TTC549 (cell line): ENCODE measurements around the gene RFTN1.

Experiments used
- FAIRE-seq: peaks from 2 replicates; lab custom pipeline; 2012; peaks lifted over from hg19 to GRCh38; lab: Jason Lieb, UNC

The RFTN1 gene

DNA sequence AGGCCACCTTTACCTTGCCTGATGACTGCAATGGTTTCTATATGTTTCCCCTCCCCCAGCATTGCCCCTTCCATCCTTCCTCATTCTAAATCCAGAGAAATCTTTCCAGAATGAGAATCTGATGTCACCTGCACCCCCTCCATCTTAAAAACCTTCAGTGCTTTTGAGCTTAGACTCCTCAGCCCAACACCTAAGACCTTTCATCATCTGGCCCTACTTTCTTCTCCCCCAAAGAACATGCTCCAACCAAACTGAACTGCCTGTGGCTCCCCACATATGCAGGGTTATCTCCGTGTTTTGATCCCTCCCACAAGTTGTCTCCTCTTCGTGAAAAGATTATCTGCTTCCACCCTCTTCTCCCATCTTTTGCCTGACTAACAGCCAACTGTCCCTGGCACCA lies 27.3 kb downstream of the RFTN1 start:
- FAIRE-seq: no peak

DNA sequence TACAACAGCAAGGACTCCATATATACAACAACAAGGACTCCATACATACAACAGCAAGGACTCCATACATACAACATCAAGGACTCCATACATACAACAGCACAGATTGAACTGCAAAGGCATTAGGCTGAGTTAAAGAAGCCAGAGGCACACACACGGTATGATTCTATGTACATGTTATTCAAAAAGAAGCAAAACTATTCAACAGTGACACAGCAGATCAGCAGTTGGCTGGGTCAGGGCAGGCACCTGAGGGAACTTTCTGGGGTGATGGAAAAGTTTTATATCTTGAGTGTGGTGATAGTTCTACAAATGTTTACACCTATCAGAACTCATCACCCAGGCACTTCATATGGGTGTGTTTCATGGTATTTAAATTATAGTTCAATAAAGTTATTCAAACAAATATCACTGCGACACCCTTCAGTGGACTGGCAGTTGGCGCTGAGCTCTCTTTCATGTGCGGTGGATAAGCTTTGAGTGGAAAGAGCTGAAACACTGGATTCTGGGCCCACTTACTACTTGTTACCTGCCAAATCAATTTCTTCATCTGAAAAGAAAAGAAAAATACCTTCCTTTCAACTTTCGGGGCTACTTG lies 28.0 kb downstream of the RFTN1 start:
- no peak for FAIRE-seq

DNA sequence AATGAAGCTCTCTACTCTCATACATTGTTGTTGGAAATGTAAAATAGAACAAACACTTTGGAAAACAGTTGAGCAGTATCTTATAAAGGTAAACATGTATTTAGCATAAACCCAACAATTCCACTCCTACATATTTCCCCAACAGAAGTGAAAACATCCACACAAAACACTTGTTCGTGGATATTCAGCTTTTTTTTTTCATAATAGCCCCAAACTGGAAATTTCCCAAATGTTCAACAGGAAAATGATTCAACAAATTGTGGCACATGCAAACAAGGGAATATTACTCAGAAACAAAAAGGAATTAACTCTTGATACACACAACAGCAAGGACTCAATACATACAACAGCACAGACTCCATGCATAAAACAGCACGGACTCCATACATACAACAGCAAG lies 28.5 kb downstream of the RFTN1 start:
- no peak for FAIRE-seq

DNA sequence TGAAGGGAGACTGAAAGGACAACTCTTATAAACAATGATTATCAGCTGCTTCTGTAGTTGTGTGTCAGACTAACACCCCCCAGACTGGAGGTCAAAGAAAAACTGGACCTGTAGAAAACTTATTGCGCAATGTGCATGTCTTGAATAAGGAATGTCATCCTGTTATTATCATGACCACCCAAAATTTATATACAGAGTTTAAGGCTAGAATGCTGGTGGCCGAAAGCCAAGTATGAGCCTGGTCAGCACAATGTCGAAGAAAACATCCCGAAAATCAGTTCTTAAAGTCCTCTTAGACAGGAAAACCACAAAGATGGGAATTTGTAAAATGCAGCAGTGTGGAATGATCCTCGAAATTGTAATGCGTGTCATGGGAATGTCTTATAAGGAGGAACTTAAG lies 29.3 kb downstream of the RFTN1 start:
- no peak for FAIRE-seq

DNA sequence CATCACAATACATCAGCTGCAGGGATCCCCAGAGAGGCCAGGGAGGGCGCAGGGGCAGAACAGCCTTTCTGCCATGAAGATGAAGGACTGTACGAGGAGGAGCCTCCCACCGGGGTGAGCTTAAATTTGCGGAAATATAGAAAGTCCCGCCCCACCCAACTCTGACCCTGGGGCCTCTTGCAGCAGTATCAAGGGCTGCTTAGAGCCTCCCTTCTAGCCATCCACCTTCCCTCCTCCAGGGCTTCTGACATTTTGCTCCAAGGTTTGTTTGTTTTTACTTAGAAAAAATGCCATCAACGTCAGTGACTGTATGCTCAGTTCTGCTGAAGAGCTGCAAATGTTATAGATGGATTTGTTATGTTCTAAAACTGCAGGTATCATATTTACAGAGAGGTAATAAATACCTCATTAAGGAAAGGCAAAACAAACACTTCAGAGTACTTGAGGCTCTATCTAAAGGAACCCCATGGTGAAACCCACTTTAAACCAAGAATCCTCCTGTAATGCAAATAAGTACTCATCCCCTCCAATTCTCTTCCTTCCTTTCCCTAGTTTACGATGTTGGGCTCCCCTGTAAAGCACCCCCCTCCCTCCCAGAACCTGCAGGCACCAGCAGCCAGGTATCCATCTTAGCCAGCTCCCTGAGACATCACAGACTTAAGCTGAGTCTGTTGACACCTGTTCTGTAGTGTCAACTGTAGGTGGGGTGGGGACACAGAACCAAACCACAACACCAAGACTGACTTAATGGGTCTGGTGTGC lies 30.5 kb downstream of the RFTN1 start:
- no peak for FAIRE-seq

DNA sequence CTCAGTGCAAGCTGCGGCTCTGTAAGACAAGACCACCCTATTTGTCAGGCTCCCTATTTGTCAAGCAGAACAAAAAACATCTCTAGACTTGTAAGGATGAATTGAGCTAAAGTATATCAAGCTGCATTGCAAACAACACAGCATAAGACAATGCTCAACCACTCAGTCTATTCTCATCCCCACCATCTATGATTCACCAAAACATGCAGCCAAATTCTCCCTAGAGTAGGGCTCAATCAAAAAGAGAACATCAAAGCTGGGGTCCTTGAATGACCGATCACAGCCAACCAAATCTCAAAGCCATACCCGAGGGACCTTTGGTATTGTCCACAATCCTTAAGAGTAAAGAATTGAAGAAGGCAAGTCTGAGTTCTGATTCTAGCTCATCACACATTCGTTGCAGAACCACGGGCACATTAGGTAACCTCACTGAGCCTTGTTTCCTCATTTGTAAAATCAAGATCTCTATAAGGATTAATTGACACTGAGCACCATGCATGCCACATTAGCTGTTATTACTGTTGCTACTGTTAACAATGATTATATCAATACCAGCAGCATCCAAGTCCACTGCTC lies 31.2 kb downstream of the RFTN1 start:
- FAIRE-seq: no peak

DNA sequence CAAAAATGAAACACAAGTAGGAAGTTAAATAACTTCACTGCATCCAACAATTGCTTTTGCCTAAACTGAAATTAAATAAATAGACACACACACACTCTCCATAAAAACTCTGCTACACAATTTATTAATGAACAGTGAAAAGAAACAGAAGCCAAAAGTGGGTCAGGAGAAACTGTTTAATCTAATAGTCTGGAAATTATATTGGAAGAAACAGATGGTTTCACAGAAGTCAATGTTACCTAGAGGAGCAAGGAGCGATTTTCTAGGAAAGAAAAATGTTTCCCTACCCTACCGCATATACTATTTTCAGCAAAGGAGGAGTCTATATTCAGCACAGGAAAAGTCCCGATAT lies 32.0 kb downstream of the RFTN1 start:
- FAIRE-seq: no peak

DNA sequence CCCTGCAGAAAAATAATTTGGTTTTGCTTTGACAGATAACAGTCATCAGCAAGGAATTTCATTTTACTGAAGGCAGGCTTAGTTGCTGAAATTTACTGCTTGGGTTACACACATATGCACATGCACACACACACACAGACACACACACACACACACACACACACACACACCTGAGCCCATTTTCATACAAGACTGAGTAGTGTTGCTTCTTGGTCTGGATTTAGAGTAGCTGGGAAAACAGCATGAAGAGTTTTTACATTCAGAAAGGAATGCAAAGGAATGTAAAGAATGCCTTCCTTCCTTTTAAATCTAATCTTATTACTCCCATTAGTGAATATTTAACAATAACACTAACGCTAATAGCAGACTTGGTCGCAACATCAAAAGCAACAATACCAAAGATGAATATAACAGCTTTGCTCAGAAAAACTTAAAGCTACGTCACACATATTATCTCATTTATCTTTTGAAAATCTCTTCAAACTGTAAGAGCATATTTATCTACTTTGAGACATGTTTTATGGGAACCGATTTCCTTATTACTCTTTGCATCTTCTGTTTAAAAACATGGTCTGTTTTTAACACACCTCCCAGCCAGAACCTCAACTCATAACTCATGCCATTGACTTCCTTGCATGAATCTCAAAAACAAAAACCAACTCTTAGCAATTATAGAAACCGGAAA lies 32.5 kb downstream of the RFTN1 start:
- FAIRE-seq: no peak

DNA sequence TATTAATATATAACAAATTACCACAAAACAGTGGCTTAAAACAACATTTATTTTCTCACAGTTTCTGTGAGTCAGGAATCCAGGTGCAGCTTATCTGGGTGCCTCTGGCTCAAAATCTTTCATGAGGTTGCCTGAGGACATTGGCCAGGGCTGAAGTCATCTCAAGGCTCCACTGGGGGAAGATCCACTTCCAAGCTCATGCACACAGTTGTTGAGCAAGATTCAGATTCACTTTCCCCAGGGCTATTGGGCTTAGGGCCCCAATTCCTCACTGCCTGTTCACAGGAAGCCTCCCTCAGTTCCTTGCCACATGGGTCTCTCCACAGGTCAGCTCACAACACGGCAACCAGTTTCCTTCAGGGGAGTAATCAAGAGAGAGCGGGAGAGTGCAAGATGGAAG lies 35.0 kb downstream of the RFTN1 start:
- no peak for FAIRE-seq

DNA sequence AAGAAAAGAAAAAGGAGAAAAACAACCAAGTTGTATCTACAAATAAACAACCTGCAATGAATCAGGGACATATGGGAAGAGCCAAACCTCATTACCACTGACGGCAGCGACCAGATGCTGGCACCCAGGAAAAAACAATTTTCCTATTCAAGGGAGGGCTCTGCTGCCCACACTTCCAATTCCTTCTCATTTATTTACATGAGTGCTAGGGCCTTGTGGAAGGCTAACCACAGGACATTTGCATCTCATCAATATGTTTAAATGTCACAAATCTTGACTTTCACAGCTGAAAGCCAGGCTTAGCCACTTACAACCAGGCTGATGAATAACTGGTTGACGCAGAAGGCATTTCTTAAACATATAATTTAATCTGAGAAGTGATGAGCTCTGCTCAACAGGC lies 36.0 kb downstream of the RFTN1 start:
- no peak for FAIRE-seq

DNA sequence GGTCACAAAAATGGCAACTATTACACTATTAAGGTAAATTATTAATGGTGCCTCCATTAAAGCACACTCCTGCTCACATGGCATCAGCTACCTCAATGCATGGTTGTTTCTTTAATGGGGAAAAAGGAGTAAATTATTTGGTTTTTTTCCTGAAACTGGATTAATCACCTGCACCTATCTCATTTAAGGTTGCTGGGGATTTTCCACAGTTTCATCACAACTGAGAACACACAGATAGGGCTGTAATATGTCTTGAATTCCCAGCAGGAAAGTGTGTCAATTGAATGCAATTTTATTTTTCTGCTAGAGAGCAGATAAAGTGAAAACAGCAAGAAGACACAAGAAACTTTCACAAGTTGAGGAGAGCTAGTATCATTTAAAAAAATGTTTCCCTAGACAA lies 36.4 kb downstream of the RFTN1 start:
- FAIRE-seq: no peak

DNA sequence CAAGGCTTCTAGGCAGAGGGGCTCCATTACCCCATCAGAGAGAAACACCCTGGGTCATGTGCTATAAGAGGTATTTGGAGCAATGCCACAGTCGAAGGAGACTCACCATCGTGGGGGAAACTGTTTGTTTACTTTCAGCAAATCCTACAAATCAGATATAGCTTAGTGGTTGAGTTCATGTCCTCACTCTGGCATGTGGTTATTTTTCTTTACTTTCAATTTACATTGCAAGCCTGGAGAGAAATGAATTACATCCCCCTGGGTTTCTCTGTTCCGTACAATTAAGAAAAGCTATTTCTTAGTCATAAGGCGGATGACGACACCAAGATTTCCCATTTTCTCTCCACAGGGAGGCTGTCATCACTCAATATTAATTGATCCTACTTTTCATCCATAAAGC lies 36.9 kb downstream of the RFTN1 start:
- no peak for FAIRE-seq

DNA sequence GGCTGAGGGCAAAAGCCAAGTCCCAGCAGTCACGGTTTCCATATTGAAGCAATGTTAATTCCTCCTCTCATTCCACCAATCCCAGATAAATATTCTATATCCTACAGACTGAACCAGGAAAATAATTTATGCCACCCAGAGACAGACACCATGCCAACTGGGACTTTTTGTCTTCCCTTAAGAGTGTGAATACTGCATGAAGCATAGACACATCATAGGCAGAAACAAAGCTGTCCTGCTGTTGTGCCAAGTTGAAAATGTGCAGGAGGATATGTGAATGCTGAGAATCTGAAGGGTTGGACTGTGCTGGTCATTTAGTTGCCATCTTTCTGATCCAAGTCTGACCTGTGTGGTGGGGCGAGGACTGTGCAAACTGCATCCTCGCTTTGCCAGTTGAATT lies 37.7 kb downstream of the RFTN1 start:
- no peak for FAIRE-seq

DNA sequence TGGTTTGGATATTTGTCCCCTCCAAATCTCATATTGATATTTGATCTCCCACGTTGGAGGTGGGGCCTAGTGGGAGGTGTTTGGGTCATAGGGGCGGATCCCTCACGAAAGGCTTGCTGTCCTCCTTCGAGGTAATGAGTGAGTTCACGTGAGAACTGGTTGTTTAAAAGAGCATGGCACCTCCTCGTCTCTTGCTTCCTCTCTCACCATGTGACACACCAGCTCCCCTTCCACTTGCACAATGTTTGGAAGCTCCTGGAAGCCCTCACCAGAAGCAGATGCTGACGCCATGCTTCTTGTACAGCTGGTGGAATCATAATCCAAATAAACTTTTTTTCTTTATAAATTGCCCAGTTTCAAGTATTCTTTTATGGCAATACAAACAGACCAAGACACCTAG lies 38.6 kb downstream of the RFTN1 start:
- FAIRE-seq: no peak

DNA sequence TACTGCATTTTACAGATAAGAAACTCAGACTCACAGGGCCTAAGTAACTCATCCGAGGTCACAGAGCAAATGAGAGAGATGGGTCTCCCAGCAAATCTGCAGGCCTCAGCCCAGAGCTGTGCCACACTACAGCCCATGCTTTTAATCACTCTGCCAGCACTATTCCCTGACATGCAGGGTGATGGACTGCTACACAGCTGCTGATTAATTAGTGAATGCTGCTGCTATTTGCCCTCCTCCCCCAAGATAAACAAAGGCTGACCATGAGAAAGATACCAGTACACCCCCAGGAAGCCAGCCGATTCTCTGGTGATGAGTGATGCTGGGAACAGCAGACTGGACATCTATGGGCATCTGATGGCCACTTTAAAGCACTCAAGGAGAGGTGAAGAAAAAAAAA lies 39.3 kb downstream of the RFTN1 start:
- FAIRE-seq: no peak

DNA sequence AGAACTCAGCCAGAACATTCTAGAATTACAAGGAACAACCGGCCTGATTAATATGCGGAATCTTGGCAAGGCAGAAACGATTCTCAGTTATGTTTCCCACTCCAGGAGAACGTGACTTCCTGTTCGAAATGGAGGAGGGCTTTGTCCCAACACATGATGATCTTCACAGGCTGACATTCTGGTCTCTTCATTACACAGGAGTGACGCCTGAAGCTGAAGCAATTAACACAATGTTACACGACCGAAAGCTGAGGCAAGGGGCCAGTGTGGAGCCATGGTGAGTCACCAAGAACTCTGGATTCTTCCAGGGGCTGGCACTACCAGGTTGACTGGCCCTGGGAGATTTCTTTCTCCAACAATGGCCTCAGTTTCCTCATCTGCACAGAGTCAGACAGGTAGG lies 40.9 kb downstream of the RFTN1 start:
- no peak for FAIRE-seq

DNA sequence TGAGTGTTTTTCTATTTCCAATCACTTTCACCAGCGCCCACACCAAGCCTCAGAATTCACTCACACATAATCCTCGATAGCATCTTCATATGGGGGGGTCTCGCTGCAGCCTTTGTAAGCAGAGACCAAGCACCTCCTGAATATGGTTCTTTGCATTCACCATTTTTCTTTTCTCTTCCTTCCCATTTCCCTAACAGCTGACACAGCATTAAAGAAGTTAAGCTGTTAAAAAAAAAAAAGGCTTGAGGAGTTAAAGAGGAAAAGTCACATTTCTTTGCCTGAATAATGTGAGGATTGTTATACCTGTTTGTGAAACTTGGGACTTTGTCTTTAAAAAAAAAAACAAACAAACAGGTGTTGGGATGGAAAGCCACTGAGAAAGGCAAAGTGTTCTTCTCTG lies 41.6 kb downstream of the RFTN1 start:
- no peak for FAIRE-seq

DNA sequence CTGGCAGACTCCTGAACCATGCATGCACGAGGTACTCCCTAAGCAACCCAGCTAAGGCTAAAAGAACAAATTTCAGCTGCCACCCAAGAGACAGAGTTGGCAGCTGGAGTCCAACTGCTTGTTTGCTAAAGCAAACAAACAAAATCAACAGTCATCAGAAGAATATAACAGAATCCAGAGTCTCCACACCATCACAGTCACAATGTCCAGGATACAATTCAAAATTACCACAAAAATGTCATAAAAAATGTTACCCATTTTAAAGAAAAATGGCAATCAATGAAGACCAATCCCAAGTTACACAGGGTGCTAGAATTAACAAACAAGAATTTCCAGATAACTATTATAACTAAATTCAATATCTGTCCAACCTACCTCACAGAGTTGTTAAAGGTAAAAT lies 42.9 kb downstream of the RFTN1 start:
- FAIRE-seq: no peak

DNA sequence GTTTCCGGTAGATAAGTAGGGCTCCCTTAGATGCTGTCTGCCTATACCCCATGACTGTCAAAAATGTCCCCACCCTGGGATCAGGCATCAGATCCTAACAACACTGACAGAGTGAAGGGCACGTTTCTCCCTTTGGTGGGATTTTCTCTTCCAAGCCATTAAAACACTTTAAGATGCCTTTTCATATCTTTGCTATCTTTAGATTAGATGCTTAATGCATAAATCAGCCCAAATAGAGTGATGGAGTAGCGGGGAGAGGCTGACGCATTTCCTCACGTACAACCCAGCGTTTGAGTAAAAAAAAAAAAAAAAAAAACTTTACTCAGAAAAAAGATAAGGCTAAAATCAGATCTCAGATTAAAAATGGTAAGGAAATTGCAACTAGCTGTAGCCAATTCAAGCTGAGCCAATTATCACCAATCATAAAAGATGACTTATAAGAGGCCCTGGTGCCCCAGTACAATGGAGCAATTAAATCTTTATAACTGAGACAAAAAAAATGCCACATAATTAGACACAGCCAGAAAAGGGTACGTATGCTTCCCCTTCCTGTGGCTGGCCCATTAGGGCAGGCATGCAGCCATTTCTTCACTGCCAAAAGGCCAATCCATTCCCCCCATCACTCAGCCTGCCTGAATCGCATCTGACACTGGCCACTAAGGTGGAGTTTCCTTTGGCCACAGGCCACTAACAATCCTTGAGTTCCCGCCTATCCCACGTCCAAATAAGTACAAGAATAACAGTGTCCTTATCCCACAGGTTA lies 45.0 kb downstream of the RFTN1 start:
- FAIRE-seq: no peak

DNA sequence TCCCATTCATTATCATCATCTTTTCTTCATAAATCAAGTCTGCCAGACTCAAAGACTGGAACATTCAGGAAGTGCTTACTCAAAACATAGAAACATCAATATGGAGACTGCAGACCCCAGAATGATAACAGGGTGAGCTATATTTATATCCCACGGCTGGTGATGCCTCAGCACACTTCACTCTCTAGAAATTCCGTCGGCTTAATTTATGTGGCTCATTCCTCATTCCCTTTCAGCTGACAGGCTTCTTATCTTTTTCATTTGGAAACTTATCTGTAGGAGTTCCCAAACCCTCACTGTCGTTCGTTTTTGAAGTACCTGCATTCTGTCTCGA lies 45.5 kb downstream of the RFTN1 start:
- FAIRE-seq: no peak

DNA sequence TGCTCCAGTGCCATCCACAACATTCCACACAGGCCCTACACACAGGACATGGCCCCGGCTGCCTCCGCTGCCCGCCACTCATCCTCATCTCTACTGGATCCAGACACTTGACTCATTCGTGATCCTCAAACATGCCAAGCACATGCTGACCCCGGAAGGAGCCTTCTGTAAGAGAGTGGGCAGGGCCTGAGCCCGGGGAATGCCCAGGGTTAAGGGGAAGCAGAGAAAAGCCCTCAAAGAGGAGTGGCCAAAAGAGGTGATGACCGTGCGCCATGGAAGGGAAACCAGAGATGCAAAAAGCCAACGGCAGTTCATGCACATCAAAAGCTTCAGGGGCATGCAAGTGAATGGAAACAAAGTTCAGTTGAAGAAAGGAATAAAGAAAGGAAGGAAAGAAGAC lies 46.1 kb downstream of the RFTN1 start:
- no peak for FAIRE-seq

DNA sequence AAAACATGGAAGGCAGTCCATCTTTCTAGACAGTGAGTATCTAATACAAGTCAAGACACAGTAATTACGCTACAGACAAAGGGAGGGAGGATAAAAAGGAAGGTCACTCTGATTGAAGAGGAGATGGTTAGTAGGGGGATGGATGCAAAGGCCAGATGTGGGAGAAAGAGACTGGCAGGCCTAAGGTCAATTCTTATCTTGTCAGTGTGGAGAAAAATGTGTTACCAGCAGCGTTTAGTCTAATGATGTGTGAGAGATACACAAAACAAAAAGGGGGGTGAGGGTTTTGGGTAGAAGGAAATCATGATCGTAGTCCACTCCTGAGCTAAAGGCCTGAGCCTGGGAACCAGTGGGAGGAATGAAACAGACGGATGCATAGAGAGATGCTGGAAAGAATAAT lies 46.7 kb downstream of the RFTN1 start:
- FAIRE-seq: no peak
